ENCODE data around the gene CEP68. TPM values are rescaled to one million over a fixed set of nuclear protein-coding genes. Genes with fewer than 3 reads are reported as not detected.

CEP68 gene
- total RNA-seq, 1 experiment from 2014 or later, result 11.2 TPM

DNA sequence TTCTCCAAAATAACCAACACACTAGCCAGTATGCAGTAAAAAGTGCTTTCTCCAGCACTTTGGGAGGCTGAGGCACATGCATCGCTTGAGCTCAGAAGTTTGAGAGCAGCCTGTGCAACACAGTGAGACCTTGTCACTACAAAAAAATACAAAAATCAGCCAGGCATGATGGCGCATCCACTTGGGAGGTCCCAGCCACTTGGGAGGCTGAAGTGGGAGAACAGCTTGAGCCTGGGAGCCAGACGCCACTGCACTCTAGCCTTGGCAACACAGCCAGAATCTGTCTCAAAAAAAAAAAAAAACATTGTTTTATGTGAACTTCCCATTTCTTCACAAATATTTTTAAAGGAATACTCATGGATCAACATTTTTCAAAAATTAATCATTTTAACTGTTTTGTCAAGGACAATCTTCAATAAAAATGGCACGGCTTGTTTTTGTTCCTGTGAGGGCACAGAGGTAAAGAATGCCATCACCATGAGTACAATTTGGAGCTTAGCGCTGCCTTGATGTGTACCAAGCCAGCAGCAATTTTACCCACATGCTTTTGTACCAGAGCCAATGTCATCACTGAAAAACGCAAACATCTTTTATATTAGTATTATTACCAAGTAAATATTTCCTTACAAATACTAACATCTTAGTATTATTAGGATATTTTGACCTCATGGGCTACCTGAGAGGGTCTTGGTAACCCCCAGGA is 46.9 kb downstream of the CEP68 start:
- peaks cover 93% of the 10 kb centered on the region for H3K79me2 ChIP-seq (ENCODE audit: insufficient read depth, low read length)
- TF ChIP-seq EZH2phosphoT487 (IDR thresholded peaks at IDR 0.05; ENCODE audit: borderline replicate concordance) (no peak), SRF (IDR thresholded peaks at IDR 0.05; ENCODE audit: low read depth) (no peak), EGR1 (IDR thresholded peaks at IDR 0.05; ENCODE audit: low read depth) (no peak), ZFX (IDR thresholded peaks at IDR 0.05) (no peak), YY1 (IDR thresholded peaks at IDR 0.05; ENCODE audit: extremely low read depth, insufficient replicate concordance, low read depth, low read length) (no peak), CEBPB (IDR thresholded peaks at IDR 0.05; ENCODE audit: low read depth) (no peak), ZNF274 (IDR thresholded peaks at IDR 0.05; ENCODE audit: low read depth, low read length) (no peak), RAD21 (IDR thresholded peaks at IDR 0.05; ENCODE audit: low read depth) (no peak), FOSL1 (IDR thresholded peaks at IDR 0.05; ENCODE audit: low read depth) (no peak), JUND (IDR thresholded peaks at IDR 0.05) (no peak), CBX3 (IDR thresholded peaks at IDR 0.05; ENCODE audit: low read depth) (no peak), SP1 (IDR thresholded peaks at IDR 0.05; ENCODE audit: low read depth) (no peak), EZH2 (IDR thresholded peaks at IDR 0.05) (no peak), TCF7L2 (IDR thresholded peaks at IDR 0.05; ENCODE audit: borderline replicate concordance, extremely low read depth, insufficient read depth, insufficient read length) (no peak)
- TF ChIP-seq, protein P1, sequence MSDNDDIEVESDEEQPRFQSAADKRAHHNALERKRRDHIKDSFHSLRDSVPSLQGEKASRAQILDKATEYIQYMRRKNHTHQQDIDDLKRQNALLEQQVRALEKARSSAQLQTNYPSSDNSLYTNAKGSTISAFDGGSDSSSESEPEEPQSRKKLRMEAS (IDR thresholded peaks at IDR 0.05), result no peak
- TF ChIP-seq, protein P2, sequence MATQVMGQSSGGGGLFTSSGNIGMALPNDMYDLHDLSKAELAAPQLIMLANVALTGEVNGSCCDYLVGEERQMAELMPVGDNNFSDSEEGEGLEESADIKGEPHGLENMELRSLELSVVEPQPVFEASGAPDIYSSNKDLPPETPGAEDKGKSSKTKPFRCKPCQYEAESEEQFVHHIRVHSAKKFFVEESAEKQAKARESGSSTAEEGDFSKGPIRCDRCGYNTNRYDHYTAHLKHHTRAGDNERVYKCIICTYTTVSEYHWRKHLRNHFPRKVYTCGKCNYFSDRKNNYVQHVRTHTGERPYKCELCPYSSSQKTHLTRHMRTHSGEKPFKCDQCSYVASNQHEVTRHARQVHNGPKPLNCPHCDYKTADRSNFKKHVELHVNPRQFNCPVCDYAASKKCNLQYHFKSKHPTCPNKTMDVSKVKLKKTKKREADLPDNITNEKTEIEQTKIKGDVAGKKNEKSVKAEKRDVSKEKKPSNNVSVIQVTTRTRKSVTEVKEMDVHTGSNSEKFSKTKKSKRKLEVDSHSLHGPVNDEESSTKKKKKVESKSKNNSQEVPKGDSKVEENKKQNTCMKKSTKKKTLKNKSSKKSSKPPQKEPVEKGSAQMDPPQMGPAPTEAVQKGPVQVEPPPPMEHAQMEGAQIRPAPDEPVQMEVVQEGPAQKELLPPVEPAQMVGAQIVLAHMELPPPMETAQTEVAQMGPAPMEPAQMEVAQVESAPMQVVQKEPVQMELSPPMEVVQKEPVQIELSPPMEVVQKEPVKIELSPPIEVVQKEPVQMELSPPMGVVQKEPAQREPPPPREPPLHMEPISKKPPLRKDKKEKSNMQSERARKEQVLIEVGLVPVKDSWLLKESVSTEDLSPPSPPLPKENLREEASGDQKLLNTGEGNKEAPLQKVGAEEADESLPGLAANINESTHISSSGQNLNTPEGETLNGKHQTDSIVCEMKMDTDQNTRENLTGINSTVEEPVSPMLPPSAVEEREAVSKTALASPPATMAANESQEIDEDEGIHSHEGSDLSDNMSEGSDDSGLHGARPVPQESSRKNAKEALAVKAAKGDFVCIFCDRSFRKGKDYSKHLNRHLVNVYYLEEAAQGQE (IDR thresholded peaks at IDR 0.05; ENCODE audit: low read depth), result no peak
- TF ChIP-seq, protein P3, sequence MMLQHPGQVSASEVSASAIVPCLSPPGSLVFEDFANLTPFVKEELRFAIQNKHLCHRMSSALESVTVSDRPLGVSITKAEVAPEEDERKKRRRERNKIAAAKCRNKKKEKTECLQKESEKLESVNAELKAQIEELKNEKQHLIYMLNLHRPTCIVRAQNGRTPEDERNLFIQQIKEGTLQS (IDR thresholded peaks at IDR 0.05), result no peak
- BruUV-seq (replicated peaks), result no TSS peak
- no peak overlapping the region for H2AFZ ChIP-seq (ENCODE audit: low read depth, low read length, poor library complexity, severe bottlenecking)
- no peak overlapping the region for H3K4me2 ChIP-seq (ENCODE audit: low read length)
- no peak overlapping the region for H3K9ac ChIP-seq (ENCODE audit: low read length)
- H3K36me3 ChIP-seq (ENCODE audit: control insufficient read depth in 1 of 2, insufficient read depth in 2 of 2, low read length in 2 of 2), result peaks cover 12 to 22% of the 10 kb centered on the region in 2 experiments; a peak in 3 of 4 replicates
- H4K20me1 ChIP-seq (ENCODE audit: insufficient read depth), result peaks cover 8% of the 10 kb centered on the region; the same call in 1 of the 2 replicates
- DNase-seq (ENCODE audit: low read depth, low spot score) (no peak), ATAC-seq (no peak)
- ChIA-PET RAD21 (ENCODE audit: low non-redundant PET in 1 of 2, low total read pairs in 2 of 2, uncharacterized antibody in 2 of 2, unreplicated experiment in 2 of 2) (no interaction called here), CTCF (no interaction called here), POLR2A (interaction anchor here (0.7 kb wide), 1 partner anchor 27 kb away, joined by 6 read pairs; the partner anchor contains the start of gene RAB1A)
- H3K27ac ChIP-seq (ENCODE audit: low read depth, low read length), result no peak overlapping the region
- intact Hi-C loops (cut with micrococcal nuclease), result no loop called here
- no peaks in the 10 kb centered on the region for H3K9me3 ChIP-seq (ENCODE audit: control insufficient read depth in 1 of 2, insufficient read depth in 1 of 2, low read depth in 1 of 2, low read length in 2 of 2)
- H3K4me1 ChIP-seq (ENCODE audit: control insufficient read depth in 1 of 2, insufficient read depth in 2 of 2, low read length in 2 of 2), result no peaks in the 10 kb centered on the region
- no peaks in the 10 kb centered on the region for H3K27me3 ChIP-seq (ENCODE audit: insufficient read depth, low read length)
- no peak overlapping the region for H3K4me3 ChIP-seq (replicated peaks in 1 of 2; ENCODE audit: low read depth in 1 of 2, low read length in 2 of 2)
- H3K9me2 ChIP-seq (ENCODE audit: insufficient read depth), result no peaks in the 10 kb centered on the region
